ENCODE data around the gene TEX264. TPM values are rescaled to one million over a fixed set of nuclear protein-coding genes. Genes with fewer than 3 reads are reported as not detected.

Gene TEX264
- total and polyA plus RNA-seq, 5 donors from 2014 or later = 47.0 to 165 (median 135) TPM

DNA sequence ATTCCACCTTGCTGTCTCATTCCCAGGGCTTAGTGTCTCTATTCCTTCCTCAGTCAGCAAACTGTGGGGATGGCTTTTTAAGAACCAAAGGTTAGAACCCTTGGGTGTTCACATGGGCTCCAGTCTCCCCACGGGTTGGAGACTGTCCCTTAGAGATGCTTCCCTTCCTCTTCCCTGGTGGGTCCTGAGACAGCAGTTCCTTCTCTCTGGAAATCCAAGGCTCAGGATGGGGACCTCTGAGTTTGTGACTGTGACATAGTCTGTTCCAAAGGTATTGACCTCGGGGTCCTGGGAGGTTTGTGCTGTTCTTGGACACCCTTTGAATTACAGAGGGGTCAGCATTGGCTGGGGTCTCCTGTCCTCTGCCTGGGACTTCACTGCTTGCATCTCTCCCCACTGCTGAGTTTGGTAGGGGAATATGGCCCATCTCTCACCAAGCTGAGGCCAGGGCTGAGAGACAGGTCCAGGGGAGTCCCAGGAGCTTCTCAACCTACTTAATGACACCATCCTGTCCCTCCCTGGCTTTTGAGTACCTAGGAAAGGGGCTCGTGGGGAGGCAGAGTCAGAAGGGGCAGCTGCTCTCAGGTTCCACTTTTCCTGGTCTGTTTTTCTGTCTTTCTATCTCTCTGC is 37.3 kb downstream of the TEX264 start:
- DNase-seq = no peak
- Histone ChIP-seq H3K9me3 (ENCODE audit: control insufficient read depth in 2 of 2, low read length in 2 of 2) (no peaks in the 10 kb centered on the region), H3K27ac (ENCODE audit: insufficient read depth, low read length, poor library complexity, severe bottlenecking) (no peak overlapping the region), H3K4me3 (ENCODE audit: low read depth, low read length) (no peak overlapping the region), H3K4me1 (ENCODE audit: control insufficient read depth, insufficient read depth, low read length, poor library complexity, severe bottlenecking) (no peaks in the 10 kb centered on the region), H3K27me3 (ENCODE audit: control insufficient read depth, insufficient read depth, low read length) (no peaks in the 10 kb centered on the region), H3K36me3 (ENCODE audit: control insufficient read depth, insufficient read depth, low read length) (peaks cover 21% of the 10 kb centered on the region)
- Mint-ChIP-seq H3K4me3 (no peak overlapping the region), H3K4me1 (peaks cover 0 to 35% (median 16%) of the 10 kb centered on the region in 4 donors), H3K9me3 (peaks cover 0 to 2% (median 0%) of the 10 kb centered on the region in 7 donors), H3K36me3 (peaks cover 15% of the 10 kb centered on the region), H3K27me3 (no peaks in the 10 kb centered on the region), H3K27ac (peak overlapping the region in 1 of 3 donors; percentile 32)
- no peak for ATAC-seq (ENCODE audit: low read depth in 2 of 2)

- Mint-ChIP-seq H3K27ac (peak overlapping the region in 1 of 3 donors; percentile 32), H3K9me3 (peaks cover 0 to 2% (median 0%) of the 10 kb centered on the region in 7 donors), H3K36me3 (peaks cover 14% of the 10 kb centered on the region), H3K4me3 (no peak overlapping the region), H3K27me3 (no peaks in the 10 kb centered on the region), H3K4me1 (peaks cover 0 to 34% (median 19%) of the 10 kb centered on the region in 4 donors)
- Histone ChIP-seq H3K4me1 (ENCODE audit: control insufficient read depth, insufficient read depth, low read length, poor library complexity, severe bottlenecking) (no peaks in the 10 kb centered on the region), H3K27ac (ENCODE audit: insufficient read depth, low read length, poor library complexity, severe bottlenecking) (no peak overlapping the region), H3K27me3 (ENCODE audit: control insufficient read depth, insufficient read depth, low read length) (no peaks in the 10 kb centered on the region), H3K36me3 (ENCODE audit: control insufficient read depth, insufficient read depth, low read length) (peaks cover 15% of the 10 kb centered on the region), H3K9me3 (ENCODE audit: control insufficient read depth in 2 of 2, low read length in 2 of 2) (no peaks in the 10 kb centered on the region), H3K4me3 (ENCODE audit: low read depth, low read length) (no peak overlapping the region)
- DNase-seq (no peak), ATAC-seq (ENCODE audit: low read depth in 2 of 2) (no peak)
These were observed 38.0 kb downstream of the TEX264 start for GRCh38 chr3:51709004-51709420.

GRCh38 chr3:51709675-51710074 is 38.6 kb downstream of the TEX264 start:
- H3K4me3 ChIP-seq (ENCODE audit: low read depth, low read length) = no peak overlapping the region
- H3K36me3 ChIP-seq (ENCODE audit: control insufficient read depth, insufficient read depth, low read length) = peaks cover 8% of the 10 kb centered on the region
- no peaks in the 10 kb centered on the region for H3K9me3 ChIP-seq (ENCODE audit: control insufficient read depth in 2 of 2, low read length in 2 of 2)
- no peaks in the 10 kb centered on the region for H3K9me3 Mint-ChIP-seq
- ATAC-seq (ENCODE audit: low read depth in 2 of 2) = no peak
- no peak for DNase-seq
- no peak overlapping the region for H3K27ac ChIP-seq (ENCODE audit: insufficient read depth, low read length, poor library complexity, severe bottlenecking)
- H3K27me3 Mint-ChIP-seq = no peaks in the 10 kb centered on the region
- peaks cover 0 to 32% (median 16%) of the 10 kb centered on the region in 4 donors for H3K4me1 Mint-ChIP-seq
- H3K36me3 Mint-ChIP-seq = peaks cover 7% of the 10 kb centered on the region
- peak overlapping the region in 1 of 4 donors; percentile 7 for H3K4me3 Mint-ChIP-seq
- peak overlapping the region in 1 of 3 donors; percentile 54 for H3K27ac Mint-ChIP-seq
- no peaks in the 10 kb centered on the region for H3K4me1 ChIP-seq (ENCODE audit: control insufficient read depth, insufficient read depth, low read length, poor library complexity, severe bottlenecking)
- no peaks in the 10 kb centered on the region for H3K27me3 ChIP-seq (ENCODE audit: control insufficient read depth, insufficient read depth, low read length)

DNA sequence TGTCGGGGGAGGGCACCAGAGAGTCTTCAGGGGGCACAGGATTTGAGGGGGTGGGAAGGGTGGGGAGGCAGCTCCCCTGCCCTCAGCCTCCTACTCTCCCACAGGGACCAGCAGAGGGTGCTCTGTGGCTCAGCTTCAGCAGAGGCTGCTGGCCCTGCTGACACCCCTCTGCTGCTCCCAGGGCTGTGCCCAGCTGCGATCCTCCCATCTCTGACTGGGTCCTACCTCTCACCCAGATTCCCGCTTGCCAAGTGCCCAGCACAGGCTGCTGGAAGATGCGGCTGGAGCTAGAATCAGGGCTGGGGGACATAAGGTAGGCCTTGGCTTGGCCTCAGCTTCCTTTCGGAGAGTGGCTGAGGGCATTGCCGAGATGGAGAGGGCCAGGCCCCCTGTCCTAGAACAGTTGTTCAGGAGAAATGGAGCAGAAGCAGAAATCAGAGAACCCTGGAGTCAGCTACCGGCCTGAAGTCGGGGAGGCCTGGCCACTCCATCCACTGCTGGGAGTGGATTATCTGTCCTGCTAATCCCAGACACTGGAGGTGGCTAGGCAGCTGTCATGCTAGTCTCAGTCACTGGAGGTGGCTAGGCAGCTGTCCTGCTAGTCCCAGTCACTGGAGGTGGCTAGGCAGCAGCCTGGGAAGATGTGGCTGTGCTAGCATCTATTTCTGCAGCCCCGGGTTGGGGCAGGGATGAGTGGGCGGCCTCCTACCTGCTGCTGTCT is 39.7 kb downstream of the TEX264 start:
- H3K4me3 Mint-ChIP-seq = no peak overlapping the region
- ATAC-seq (ENCODE audit: low read depth in 2 of 2) = no peak

DNA sequence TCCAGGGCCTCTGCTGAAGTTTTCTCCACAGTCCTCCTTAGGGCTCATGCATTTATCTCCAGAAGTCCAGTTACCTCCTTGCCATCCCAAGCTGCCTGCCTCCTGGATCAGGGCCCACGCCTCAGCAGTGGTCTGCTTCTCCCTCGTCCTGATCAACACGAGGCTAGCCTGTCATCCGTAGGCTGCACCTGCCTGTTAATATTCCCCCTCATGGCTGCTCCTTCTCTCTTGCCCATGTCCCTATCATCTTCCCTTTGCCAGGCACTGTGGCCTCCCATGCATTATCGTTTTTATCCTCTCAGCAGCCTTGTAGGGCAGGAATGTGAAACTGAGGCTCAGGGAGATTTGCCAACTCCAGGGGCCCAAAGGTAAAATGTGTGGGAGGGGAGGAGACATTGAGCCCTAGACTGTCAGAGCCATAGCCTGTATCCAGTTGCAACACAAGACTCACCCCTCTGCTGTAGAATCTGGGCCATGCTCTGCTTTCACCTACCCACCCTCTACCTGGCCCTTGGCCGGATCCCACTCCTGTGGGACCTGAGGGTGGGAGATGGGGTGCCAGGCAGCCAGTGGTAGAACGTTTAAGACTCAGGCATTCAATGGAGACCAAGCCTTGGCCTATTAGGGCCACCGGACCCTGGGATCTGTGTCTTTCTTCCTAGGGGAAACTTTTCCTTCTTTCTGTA is 40.4 kb downstream of the TEX264 start:
- Histone ChIP-seq H3K27ac (ENCODE audit: insufficient read depth, low read length, poor library complexity, severe bottlenecking) (no peak overlapping the region), H3K9me3 (ENCODE audit: control insufficient read depth in 2 of 2, low read length in 2 of 2) (no peaks in the 10 kb centered on the region), H3K4me1 (ENCODE audit: control insufficient read depth, insufficient read depth, low read length, poor library complexity, severe bottlenecking) (no peaks in the 10 kb centered on the region), H3K4me3 (ENCODE audit: low read depth, low read length) (no peak overlapping the region), H3K36me3 (ENCODE audit: control insufficient read depth, insufficient read depth, low read length) (no peaks in the 10 kb centered on the region), H3K27me3 (ENCODE audit: control insufficient read depth, insufficient read depth, low read length) (no peaks in the 10 kb centered on the region)
- no peak for DNase-seq
- Mint-ChIP-seq H3K4me3 (no peak overlapping the region), H3K4me1 (peaks cover 0 to 19% (median 8%) of the 10 kb centered on the region in 4 donors), H3K27me3 (no peaks in the 10 kb centered on the region), H3K9me3 (no peaks in the 10 kb centered on the region), H3K27ac (peak overlapping the region in 2 of 3 donors; percentile 15 to 52), H3K36me3 (peaks cover 4% of the 10 kb centered on the region)
- ATAC-seq (ENCODE audit: low read depth in 2 of 2) = no peak

More for the DNA sequence above, 39.7 kb downstream of the TEX264 start:
- H3K36me3 Mint-ChIP-seq = peaks cover 4% of the 10 kb centered on the region
- no peak overlapping the region for H3K27ac ChIP-seq (ENCODE audit: insufficient read depth, low read length, poor library complexity, severe bottlenecking)
- H3K9me3 Mint-ChIP-seq = no peaks in the 10 kb centered on the region
- no peak overlapping the region for H3K4me3 ChIP-seq (ENCODE audit: low read depth, low read length)
- no peaks in the 10 kb centered on the region for H3K4me1 ChIP-seq (ENCODE audit: control insufficient read depth, insufficient read depth, low read length, poor library complexity, severe bottlenecking)
- H3K9me3 ChIP-seq (ENCODE audit: control insufficient read depth in 2 of 2, low read length in 2 of 2) = no peaks in the 10 kb centered on the region
- peak overlapping the region in 2 of 3 donors; percentile 26 to 54 for H3K27ac Mint-ChIP-seq
- no peaks in the 10 kb centered on the region for H3K27me3 ChIP-seq (ENCODE audit: control insufficient read depth, insufficient read depth, low read length)
- H3K27me3 Mint-ChIP-seq = no peaks in the 10 kb centered on the region
- H3K4me1 Mint-ChIP-seq = peaks cover 0 to 22% (median 12%) of the 10 kb centered on the region in 4 donors
- DNase-seq = no peak
- H3K36me3 ChIP-seq (ENCODE audit: control insufficient read depth, insufficient read depth, low read length) = peaks cover 2% of the 10 kb centered on the region

- Mint-ChIP-seq H3K27ac (peak overlapping the region in 2 of 3 donors; percentile 15 to 52), H3K27me3 (no peaks in the 10 kb centered on the region), H3K4me1 (peaks cover 0 to 19% (median 9%) of the 10 kb centered on the region in 4 donors), H3K36me3 (peaks cover 4% of the 10 kb centered on the region), H3K4me3 (no peak overlapping the region), H3K9me3 (no peaks in the 10 kb centered on the region)
- no peak for DNase-seq
- Histone ChIP-seq H3K9me3 (ENCODE audit: control insufficient read depth in 2 of 2, low read length in 2 of 2) (no peaks in the 10 kb centered on the region), H3K36me3 (ENCODE audit: control insufficient read depth, insufficient read depth, low read length) (no peaks in the 10 kb centered on the region), H3K4me3 (ENCODE audit: low read depth, low read length) (no peak overlapping the region), H3K4me1 (ENCODE audit: control insufficient read depth, insufficient read depth, low read length, poor library complexity, severe bottlenecking) (no peaks in the 10 kb centered on the region), H3K27me3 (ENCODE audit: control insufficient read depth, insufficient read depth, low read length) (no peaks in the 10 kb centered on the region), H3K27ac (ENCODE audit: insufficient read depth, low read length, poor library complexity, severe bottlenecking) (no peak overlapping the region)
- no peak for ATAC-seq (ENCODE audit: low read depth in 2 of 2)
These were observed 41.0 kb downstream of the TEX264 start for GRCh38 chr3:51712038-51712420.

DNA sequence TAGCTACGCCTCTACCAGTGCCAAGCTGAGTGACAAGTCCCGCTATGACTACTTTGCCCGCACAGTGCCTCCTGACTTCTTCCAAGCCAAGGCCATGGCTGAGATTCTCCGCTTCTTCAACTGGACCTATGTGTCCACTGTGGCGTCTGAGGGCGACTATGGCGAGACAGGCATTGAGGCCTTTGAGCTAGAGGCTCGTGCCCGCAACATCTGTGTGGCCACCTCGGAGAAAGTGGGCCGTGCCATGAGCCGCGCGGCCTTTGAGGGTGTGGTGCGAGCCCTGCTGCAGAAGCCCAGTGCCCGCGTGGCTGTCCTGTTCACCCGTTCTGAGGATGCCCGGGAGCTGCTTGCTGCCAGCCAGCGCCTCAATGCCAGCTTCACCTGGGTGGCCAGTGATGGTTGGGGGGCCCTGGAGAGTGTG is 41.5 kb downstream of the TEX264 start:
- no peaks in the 10 kb centered on the region for H3K36me3 ChIP-seq (ENCODE audit: control insufficient read depth, insufficient read depth, low read length)
- Mint-ChIP-seq H3K27ac (no peak overlapping the region), H3K27me3 (no peaks in the 10 kb centered on the region), H3K9me3 (no peaks in the 10 kb centered on the region), H3K36me3 (peaks cover 4% of the 10 kb centered on the region), H3K4me1 (peaks cover 0 to 16% (median 8%) of the 10 kb centered on the region in 4 donors), H3K4me3 (no peak overlapping the region)
- ATAC-seq (ENCODE audit: low read depth in 2 of 2) = no peak
- no peaks in the 10 kb centered on the region for H3K27me3 ChIP-seq (ENCODE audit: control insufficient read depth, insufficient read depth, low read length)
- H3K9me3 ChIP-seq (ENCODE audit: control insufficient read depth in 2 of 2, low read length in 2 of 2) = no peaks in the 10 kb centered on the region
- no peak overlapping the region for H3K4me3 ChIP-seq (ENCODE audit: low read depth, low read length)
- H3K4me1 ChIP-seq (ENCODE audit: control insufficient read depth, insufficient read depth, low read length, poor library complexity, severe bottlenecking) = no peaks in the 10 kb centered on the region
- H3K27ac ChIP-seq (ENCODE audit: insufficient read depth, low read length, poor library complexity, severe bottlenecking) = no peak overlapping the region
- no peak for DNase-seq
